RWPE2 (cell line): ENCODE results near the gene GMPPA.

Experiments
- ATAC-seq: fragments of 200-7000 bp; cut with Tn5 transposase; 3 replicates; pipeline ENCODE4 v1.9.1; 2021; ENCODE audit warnings: low read depth
- DNase-seq: peaks from one replicate; pipeline ENCODE4 v3.0.0-alpha.2; 2020; ENCODE audit warnings: low spot score
- H3K27ac ChIP-seq: fragments of 450-650 bp; 2 replicates; pipeline ENCODE4 v1.5.1; 2017; ENCODE audit warnings: mild to moderate bottlenecking; ENCODE audit not compliant: poor library complexity, severe bottlenecking
- H3K27me3 ChIP-seq: fragments of 250-450 bp; sonication (Bioruptor Pico); 2 replicates; pipeline ENCODE4 v1.5.1; 2021; ENCODE audit warnings: mild to moderate bottlenecking, moderate library complexity; ENCODE audit not compliant: insufficient read depth, poor library complexity, severe bottlenecking
- H3K36me3 ChIP-seq: fragments of 250-450 bp; sonication (Bioruptor Pico); 2 replicates; pipeline ENCODE4 v1.5.1; 2020; ENCODE audit warnings: low read depth, mild to moderate bottlenecking, moderate library complexity
- H3K4me1 ChIP-seq: fragments of 250-450 bp; sonication (Bioruptor Pico); 2 replicates; pipeline ENCODE4 v1.5.1; 2021; ENCODE audit warnings: mild to moderate bottlenecking, moderate library complexity; ENCODE audit not compliant: insufficient read depth, poor library complexity, severe bottlenecking
- H3K4me3 ChIP-seq: fragments of 250-450 bp; sonication (Bioruptor Pico); 2 replicates; pipeline ENCODE4 v1.5.1; 2021; ENCODE audit warnings: mild to moderate bottlenecking, moderate library complexity; ENCODE audit not compliant: severe bottlenecking
- H3K9me3 ChIP-seq: fragments of 250-450 bp; sonication (Bioruptor Pico); 2 replicates; pipeline ENCODE4 v1.5.1; 2021; ENCODE audit warnings: mild to moderate bottlenecking, moderate library complexity; ENCODE audit not compliant: severe bottlenecking
- TF ChIP-seq, protein P1 (sequence below): fragments of 450-650 bp; IDR thresholded peaks from one replicate; pipeline ENCODE4 v1.5.1; 2017; ENCODE audit warnings: mild to moderate bottlenecking, moderate library complexity; ENCODE audit not compliant: poor library complexity, severe bottlenecking

The GMPPA gene

DNA sequence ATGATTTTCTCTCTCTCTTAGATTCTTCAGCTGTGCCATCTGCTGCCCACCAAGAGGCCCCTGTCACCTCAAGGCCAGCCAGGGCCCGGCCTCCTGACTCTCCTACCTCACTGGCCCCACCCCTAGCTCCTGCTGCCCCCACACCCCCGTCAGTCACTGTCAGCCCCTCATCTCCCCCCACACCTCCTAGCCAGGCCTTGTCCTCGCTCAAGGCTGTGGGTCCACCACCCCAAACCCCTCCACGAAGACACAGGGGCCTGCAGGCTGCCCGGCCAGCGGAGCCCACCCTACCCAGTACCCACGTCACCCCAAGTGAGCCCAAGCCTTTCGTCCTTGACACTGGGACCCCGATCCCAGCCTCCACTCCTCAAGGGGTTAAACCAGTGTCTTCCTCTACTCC lies 9.4 kb upstream of the GMPPA start:
- Histone ChIP-seq H3K9me3 (no peaks in the 10 kb centered on the region), H3K36me3 (no peaks in the 10 kb centered on the region), H3K27ac (no peak overlapping the region), H3K27me3 (peaks cover 21% of the 10 kb centered on the region), H3K4me1 (no peaks in the 10 kb centered on the region), H3K4me3 (no peak overlapping the region)
- TF ChIP-seq, protein P1, sequence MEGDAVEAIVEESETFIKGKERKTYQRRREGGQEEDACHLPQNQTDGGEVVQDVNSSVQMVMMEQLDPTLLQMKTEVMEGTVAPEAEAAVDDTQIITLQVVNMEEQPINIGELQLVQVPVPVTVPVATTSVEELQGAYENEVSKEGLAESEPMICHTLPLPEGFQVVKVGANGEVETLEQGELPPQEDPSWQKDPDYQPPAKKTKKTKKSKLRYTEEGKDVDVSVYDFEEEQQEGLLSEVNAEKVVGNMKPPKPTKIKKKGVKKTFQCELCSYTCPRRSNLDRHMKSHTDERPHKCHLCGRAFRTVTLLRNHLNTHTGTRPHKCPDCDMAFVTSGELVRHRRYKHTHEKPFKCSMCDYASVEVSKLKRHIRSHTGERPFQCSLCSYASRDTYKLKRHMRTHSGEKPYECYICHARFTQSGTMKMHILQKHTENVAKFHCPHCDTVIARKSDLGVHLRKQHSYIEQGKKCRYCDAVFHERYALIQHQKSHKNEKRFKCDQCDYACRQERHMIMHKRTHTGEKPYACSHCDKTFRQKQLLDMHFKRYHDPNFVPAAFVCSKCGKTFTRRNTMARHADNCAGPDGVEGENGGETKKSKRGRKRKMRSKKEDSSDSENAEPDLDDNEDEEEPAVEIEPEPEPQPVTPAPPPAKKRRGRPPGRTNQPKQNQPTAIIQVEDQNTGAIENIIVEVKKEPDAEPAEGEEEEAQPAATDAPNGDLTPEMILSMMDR: no peak
- ATAC-seq: no peak
- DNase-seq: no peak

DNA sequence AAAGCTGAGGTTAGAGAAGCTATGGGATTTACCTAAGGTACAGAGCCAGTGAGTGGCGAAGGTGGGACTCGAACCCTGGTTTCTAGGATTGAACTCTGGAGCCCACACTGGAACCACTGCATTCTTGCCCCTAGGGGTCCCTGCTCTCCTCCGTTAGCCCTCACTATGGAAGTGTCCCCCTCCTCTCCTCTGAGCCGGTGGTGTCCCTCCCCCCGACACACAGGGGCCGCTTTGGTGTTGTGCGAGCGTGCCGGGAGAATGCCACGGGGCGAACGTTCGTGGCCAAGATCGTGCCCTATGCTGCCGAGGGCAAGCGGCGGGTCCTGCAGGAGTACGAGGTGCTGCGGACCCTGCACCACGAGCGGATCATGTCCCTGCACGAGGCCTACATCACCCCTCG lies 8.5 kb upstream of the GMPPA start:
- H3K36me3 ChIP-seq: no peaks in the 10 kb centered on the region
- H3K4me1 ChIP-seq: no peaks in the 10 kb centered on the region
- H3K27ac ChIP-seq: no peak overlapping the region
- H3K27me3 ChIP-seq: peaks cover 18% of the 10 kb centered on the region
- DNase-seq (no peak), ATAC-seq (no peak)
- TF ChIP-seq, protein P1: no peak
- H3K9me3 ChIP-seq: no peaks in the 10 kb centered on the region
- H3K4me3 ChIP-seq: no peak overlapping the region

DNA sequence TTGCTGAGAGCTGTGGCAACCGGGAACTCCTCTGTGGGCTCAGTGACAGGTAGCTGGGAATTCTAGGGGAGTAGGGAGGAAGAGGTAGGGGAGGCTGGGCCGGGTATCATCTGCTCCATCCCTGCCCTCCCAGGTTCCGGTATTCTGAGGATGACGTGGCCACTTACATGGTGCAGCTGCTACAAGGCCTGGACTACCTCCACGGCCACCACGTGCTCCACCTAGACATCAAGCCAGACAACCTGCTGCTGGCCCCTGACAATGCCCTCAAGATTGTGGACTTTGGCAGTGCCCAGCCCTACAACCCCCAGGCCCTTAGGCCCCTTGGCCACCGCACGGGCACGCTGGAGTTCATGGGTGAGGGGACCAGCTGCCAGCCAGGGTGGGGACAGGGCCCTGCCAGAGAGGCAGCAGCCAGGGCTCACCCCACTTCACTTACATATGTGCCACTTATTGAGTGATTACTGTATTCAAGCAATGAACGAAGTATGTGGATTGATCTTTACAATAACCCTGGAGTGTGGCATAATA lies 8.0 kb upstream of the GMPPA start:
- H3K4me3 ChIP-seq: no peak overlapping the region
- H3K9me3 ChIP-seq: no peaks in the 10 kb centered on the region
- ATAC-seq (no peak), DNase-seq (no peak)
- H3K27me3 ChIP-seq: peaks cover 16% of the 10 kb centered on the region
- H3K27ac ChIP-seq: no peak overlapping the region
- H3K4me1 ChIP-seq: no peaks in the 10 kb centered on the region
- no peaks in the 10 kb centered on the region for H3K36me3 ChIP-seq
- TF ChIP-seq, protein P1: no peak

DNA sequence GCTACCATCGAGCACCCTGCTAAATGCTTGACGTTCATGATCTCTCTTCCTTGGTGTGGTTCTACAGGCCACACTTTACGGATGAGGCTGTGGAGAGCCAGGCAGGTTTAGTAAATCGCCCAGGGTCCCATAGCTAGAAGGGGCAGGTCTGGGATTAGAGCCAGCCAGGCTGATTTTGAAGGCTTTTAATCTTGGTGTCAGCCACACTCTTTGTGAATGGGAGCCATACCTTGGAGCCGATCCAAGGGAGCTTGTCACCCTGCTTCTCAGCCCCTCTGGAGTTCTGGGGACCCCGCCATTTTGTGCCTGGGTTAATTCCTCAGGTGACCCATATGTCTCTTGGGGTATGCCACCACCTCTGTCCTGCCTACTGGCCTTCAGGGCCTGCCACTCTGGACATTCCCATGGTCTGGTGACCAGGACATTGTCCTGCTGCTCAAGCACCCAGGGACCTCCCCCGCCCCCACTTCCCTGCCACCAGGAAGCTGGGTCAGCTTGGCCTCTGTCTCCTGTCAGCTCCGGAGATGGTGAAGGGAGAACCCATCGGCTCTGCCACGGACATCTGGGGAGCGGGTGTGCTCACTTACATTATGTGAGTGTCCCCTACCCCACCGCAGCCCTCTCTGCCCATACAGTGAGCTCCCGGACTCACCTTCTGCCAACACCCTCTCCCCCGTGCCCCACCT lies 7.3 kb upstream of the GMPPA start:
- H3K36me3 ChIP-seq: no peaks in the 10 kb centered on the region
- ATAC-seq (no peak), DNase-seq (no peak)
- H3K4me3 ChIP-seq: no peak overlapping the region
- TF ChIP-seq, protein P1: no peak
- H3K27ac ChIP-seq: no peak overlapping the region
- H3K27me3 ChIP-seq: peaks cover 16% of the 10 kb centered on the region
- no peaks in the 10 kb centered on the region for H3K4me1 ChIP-seq
- H3K9me3 ChIP-seq: no peaks in the 10 kb centered on the region

DNA sequence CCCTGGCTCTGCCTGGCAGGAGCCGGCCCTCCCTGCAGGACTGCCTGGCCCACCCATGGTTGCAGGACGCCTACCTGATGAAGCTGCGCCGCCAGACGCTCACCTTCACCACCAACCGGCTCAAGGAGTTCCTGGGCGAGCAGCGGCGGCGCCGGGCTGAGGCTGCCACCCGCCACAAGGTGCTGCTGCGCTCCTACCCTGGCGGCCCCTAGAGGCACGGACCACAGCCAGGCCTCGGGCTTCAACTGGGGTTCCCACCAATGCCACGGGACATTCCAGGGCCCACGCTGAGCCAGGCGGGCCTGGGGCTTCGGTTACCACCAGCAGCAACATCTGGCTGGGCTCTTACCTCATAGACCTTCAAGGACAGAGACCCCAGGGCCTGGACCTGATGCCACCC lies 6.1 kb upstream of the GMPPA start:
- TF ChIP-seq, protein P1: no peak
- ATAC-seq (no peak), DNase-seq (no peak)
- Histone ChIP-seq H3K4me1 (no peaks in the 10 kb centered on the region), H3K4me3 (no peak overlapping the region), H3K36me3 (no peaks in the 10 kb centered on the region), H3K27me3 (peaks cover 28% of the 10 kb centered on the region), H3K27ac (no peak overlapping the region), H3K9me3 (no peaks in the 10 kb centered on the region)
